HG03196 (cell line): ENCODE measurements around the gene AKIRIN2.
A peak's percentile ranks its signal among the peaks of the same experiment; 100 is the strongest.

Experiments used
- ATAC-seq: cut with Tn5 transposase; IDR thresholded peaks from one replicate; pipeline ENCODE4 v1.9.1; 2021; ENCODE audit not compliant: unreplicated experiment

AKIRIN2 gene

DNA sequence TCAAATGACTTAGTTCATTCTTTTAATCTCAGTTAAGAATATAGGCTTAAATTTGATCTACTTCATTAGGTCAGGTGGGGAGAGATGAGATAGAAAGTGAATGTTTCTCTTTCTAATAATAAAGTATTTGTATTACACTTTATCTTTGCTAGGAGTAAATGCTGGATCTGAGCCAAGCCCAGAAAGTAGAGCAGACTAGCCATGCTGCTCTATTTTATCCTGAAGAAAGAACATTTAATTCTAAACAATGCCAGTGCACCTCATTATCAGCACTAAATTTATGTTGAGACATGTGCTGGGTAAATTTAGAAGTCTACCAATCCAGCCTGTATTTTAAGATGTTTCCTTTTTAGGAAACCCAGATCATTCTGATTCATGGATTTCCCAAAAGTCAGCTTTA is 43.5 kb downstream of the AKIRIN2 start:
- no peak for ATAC-seq

DNA sequence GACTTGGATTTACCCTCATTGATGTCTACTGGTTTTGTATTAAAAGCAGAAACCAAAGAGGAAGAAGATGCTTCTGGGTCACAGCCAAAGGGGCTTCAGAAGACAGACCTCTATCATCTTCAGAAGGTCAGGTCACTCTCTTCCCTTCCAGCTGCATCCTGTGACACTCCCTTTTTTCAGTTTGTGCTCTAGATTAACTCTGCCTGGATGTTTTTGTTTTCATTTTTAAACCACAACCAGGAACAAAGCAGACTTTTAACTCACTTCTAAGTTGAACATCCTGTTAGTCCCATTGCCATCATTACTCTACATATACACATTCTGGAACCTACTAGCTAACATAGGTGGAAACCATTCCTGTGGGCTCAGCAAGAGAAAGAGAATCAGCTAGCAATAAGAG is 45.2 kb downstream of the AKIRIN2 start:
- peak; percentile 81 for ATAC-seq

DNA sequence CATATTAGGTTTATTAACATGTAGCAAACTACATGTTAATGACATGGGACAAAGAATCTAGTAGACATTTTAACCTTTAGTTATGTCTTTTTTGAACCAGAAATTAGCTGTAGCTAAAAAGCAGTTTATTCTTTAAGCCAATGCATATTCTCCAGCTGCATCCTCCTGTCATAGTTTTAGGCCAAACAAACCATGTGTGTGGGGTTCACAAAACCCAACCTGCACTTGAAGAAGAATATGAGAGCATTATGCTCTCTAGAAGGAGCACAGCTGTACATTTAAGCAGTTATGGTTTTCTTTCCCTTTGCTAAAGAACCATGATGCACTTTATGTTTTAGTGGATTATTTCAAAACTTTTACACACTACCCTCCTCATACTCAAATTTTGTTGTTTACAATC is 46.2 kb downstream of the AKIRIN2 start:
- no peak for ATAC-seq

DNA sequence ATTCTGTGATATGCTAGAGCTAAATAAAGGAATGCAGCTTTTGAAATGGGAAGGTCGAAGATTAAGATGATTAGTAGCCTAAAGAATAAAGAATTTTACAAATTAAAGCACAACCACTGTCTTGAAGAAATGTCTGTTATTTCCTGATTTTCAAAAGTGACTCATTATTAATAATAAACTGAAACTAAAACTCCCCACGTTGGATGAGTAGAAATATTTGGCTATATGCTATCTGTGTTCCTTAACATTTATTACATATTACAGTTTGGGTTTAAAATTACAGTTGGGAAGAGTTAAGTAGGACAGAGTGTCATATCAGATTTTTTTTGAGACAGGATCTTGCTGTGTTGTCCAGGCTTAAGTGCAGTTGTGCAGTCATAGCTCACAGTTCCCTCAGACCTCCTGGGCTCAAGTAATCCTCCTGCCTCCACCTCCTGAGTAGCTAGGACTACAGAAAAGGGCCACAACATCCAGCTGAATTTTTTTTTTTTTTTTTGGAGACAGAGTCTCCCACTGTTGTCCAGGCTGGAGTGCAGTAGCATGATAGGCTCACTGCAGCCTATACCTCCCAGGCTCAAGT is 47.1 kb downstream of the AKIRIN2 start:
- no peak for ATAC-seq

DNA sequence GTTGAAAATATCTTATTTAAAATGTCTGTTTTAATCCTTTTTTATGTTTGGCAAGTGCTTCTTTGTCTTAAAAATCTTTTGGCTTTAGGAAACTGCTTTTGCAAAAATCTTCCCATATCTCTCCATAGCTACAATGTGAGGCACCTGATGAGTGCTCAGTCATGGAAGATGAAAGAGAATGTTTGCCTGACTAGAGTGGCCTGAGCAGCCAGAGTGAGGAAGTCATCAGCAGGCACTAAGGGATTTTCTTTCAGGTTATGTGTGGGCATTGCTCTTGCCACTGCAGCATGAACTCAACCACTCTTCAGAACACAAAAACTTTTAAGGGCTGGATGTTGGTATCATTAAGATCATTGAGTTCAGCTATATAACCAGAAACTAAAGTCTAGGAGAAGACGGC is 47.9 kb downstream of the AKIRIN2 start:
- ATAC-seq: no peak

DNA sequence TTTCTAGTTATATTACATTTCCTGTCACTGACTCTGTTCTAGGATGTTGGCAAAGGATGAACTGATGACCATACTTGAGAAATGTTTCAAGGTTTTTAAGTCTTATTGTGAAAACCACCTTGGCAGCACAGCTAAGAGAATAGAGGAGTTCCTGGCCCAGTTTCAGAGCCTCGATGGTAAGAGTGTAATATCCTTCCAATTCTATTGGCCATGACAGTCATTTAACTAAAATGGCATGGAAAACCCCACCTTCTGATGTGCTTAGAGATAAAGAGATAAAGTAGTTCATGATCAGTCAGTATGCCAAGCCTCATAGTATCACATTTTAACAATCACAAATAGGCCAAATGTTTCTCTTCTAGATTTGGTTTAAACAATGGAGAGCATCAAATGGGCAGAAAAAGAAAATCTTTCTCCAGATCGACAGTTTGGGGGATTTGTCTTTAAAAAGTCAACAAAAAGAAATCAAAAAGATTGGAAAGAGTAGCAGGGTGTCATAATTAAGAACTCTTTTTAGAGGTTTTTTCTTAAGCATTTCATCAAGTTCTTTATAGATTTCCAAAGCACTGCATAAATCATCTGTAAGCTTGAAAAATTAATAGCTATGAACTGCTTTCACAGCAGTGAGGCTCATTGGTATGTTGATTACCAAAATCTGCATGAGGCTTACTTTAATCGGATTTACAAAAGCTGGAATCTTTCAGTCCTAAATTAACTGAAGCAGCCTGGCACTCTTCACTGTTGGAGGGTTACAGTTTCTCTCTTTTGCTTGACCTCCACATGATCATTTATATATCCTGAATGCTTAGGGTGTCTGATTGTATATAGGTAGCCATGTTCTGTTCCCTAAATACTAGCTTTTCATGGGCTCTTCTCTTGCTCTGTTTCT is 48.7 kb downstream of the AKIRIN2 start:
- ATAC-seq: no peak

DNA sequence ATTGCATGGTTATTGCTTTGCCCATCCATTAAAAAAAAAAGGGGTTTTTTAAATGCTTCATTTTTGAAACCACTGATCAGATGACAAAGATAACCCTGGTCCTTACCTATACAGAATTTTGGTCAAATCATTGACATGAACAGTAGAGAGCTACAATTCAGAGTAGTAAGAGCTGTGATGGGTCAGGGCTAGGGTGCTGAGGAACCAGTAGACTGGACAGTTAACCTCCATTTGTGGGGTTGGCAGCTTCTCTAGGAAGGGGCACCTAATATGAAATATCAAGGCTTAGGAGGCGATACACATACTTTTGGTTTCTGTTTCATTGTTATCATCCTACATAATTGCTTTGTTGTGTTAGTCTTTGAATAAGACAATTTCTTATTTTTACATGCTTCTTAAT is 57.0 kb downstream of the AKIRIN2 start:
- ATAC-seq: peak; percentile 56

DNA sequence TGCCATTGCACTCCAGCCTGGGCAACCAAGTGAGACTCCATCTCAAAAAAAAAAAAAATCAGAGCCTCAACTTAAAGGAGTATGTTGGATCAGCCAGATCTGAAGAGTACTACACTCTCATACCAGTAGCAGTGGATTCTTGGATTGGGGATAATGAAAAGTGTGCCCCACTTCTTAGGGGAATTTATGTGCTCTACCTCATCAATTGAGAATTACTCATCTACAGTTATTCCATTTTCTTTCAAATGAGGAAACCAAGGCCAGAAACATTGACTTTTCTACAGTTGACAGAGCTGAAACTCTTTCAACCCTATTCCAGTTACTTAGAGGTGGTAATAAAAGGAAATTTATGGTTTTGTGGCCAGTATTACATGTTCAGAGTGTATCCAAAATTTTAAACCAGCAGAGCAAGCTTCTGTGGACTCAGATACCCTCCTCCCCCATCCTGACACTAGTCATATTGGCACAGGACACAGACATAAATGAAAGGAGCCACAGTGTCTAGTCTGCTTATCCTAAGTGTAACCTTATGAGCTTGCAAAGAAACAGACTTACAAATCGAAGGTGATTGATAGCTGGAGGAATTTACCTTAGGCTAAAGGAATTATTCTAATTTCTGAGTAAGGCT is 60.9 kb downstream of the AKIRIN2 start:
- ATAC-seq: no peak

DNA sequence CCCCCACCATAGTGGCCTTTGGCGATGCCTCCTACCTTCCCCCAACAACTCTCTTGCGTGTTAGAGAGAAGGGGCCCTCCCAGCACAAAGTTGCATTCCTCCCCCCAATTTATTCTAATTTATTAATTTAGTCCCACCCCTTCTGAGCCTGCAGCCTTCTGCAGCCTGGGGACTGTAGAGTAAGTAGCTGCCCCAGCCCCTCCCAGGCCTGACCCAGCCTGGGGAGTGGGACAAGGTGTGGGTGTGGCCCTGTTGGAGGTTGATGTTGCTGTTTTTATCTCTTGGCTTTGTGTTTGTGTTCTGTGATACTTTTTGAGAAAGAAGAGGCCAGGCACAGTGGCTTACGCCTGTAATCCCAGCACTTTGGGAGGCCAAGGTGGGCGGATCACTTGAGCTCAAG is 62.7 kb downstream of the AKIRIN2 start:
- no peak for ATAC-seq

DNA sequence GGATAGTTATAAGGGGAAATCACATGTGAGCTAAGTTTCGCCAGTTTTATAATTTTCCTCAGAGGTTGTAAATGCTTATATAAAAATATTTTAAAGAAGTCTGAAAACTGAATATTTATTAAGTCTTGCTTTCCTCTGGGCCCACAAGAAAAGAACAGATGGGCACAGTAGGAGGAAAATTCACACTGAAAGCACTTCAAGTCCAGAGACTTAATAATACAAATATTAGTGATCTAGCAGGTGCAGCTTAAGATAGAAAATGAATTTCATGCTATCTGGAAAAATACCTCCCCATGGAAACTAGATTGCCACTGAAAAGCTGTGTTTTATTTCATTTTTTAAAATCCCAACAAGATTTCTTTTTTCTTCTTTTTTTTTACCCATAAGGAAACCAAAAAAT is 64.9 kb downstream of the AKIRIN2 start:
- ATAC-seq: no peak

DNA sequence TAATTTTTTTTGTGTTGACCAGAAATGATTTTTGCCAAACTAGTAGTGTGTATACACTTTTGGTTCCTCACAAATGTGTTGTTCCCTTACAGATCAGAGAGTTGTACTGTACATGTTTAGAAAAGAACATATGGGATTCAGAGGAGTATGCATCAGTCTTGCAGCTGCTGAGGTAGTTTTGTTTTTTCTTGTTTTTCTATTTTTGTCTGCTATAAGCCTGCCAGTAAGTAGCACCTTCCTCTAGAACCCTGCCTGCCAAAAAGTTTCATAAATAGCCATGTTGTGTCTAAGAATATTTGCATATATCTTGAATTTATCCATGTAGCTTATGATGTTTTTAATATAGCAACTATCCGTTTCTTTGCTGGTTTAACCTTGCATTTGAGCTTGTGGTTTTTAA is 65.7 kb downstream of the AKIRIN2 start:
- ATAC-seq: no peak

DNA sequence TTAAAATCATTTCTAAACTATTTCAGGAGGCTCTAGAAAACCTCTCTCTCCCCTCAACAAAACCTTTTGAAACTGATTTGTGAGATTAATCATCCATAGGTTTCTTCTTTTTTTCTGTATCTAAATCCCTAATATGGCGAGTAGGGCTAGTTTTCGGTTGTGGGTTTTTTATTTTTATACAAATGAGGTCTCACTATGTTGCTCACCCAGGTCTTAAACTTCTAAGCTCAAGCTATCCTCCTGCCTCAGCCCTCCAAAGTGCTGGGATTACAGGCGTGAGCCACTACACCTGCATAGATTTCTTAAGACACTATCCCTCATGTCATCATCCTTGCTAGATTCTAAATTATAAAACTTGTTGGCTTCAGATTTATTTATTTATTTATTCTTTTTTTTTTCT is 68.2 kb downstream of the AKIRIN2 start:
- ATAC-seq: no peak

DNA sequence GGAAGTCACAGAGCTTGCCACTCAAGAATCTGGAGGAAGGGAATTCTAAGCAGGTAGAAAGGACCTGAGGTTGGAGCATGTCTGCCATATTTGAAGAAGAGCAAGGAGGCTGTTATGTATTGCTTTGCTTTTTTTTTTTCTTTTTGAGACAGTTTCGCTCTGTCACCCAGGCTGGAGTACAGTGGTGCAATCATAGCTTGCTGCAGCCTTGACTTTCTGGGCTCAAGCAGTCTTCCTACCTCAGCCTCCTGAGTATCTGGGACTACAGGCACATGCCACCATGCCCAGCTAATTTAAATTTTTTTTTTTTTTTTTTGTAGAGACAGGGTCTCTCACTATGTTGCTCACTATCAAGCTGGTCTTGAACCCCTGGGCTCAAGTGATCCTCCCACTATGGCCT is 71.3 kb downstream of the AKIRIN2 start:
- no peak for ATAC-seq

DNA sequence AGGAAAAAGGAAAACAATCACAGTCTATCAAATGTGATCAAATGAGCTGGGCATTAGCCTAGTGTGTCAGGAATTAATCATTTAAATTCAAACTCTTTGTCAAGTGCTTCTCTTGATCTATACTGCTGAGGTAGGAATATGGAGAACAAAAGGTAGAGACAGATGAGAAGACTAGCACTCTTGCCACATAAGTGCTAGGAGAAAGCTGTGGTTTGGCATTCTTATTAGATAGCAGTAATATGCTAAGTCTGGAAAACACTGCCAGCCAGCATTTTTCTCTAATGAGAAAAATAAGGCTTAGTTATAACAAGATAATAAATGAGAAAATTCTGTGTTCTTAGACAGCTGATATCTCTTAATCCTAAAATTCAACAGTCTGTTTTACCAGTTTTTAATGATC is 73.2 kb downstream of the AKIRIN2 start:
- ATAC-seq: no peak

DNA sequence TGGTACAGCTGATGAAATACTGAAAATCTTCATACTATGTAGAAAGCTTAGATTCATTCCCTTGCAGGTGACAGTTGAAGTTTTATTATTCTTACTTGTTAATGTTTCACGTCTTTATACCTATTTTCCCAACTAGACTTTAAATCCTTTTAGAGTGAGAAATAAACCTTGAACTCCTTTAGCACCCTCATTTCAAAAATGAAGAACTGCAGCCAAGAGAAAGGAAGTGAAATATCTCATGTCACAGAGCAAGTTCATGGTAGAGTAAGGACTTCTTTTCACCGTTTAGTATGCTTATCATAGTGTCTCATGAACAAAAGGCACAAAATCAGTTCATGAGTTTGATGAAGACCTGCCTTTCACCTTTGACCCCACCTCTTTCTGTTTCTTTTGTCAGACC is 73.6 kb downstream of the AKIRIN2 start:
- ATAC-seq: no peak
